ENCODE results near the gene ATAD1. TPM values are rescaled to one million over a fixed set of nuclear protein-coding genes. Genes with fewer than 3 reads are reported as not detected.

The ATAD1 gene
- total and polyA plus RNA-seq, 2 donors: 30.7 to 60.6 TPM

DNA sequence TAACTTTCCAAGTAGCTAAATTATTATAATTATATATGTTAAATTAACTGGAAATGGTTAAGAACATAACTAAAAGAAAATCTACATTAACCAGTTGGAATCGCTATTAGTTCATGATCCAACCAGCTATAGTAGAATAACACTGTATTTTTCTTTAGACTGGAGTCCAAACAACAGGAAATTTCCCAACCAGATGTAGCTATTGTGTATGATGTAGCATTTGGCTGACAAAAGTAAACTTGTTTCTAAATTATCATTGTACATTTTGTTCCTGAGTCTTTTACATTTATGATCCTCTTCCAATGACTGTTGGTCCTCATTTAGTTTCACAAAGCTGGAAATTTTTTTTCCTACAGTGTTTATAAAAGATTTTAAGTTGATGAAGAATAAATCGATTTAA is 96.2 kb downstream of the ATAD1 start:
- 94% methylated on average over 2 of the region's 2 CpGs for WGBS
- peaks cover 3% of the 10 kb centered on the region for H3K36me3 ChIP-seq (ENCODE audit: insufficient read depth)
- H3K4me3 ChIP-seq (ENCODE audit: low read depth, low read length): no peak overlapping the region
- H3K4me1 ChIP-seq (ENCODE audit: insufficient read depth): no peaks in the 10 kb centered on the region
- no peak for DNase-seq (ENCODE audit: extremely low spot score)
- no peak overlapping the region for H3K27ac ChIP-seq (ENCODE audit: low read depth)

DNA sequence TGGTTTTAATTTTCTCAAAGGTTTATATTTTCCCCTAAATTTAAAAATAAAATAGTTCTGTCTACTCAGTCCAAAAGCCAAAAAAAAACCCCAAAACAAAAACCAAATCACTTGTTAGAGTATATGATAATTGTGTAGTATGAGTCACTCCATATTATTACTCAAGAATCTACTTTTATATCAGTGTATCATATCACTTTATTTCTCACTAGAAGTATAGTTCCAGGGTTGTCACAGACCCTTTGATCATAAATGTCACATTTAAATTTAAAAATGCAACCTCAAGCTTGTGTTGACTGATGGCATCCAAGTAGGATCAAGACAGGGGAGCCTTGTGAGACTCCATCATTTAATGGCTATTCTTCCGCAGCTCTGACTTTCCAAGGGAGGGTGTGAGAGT is 97.4 kb downstream of the ATAD1 start:
- no peak overlapping the region for H3K27ac ChIP-seq (ENCODE audit: low read depth)
- no peak for DNase-seq (ENCODE audit: extremely low spot score)
- no peak overlapping the region for H3K4me3 ChIP-seq (ENCODE audit: low read depth, low read length)
- H3K4me1 ChIP-seq (ENCODE audit: insufficient read depth): no peaks in the 10 kb centered on the region
- peaks cover 3% of the 10 kb centered on the region for H3K36me3 ChIP-seq (ENCODE audit: insufficient read depth)
- 96% methylated on average over 1 of the region's 1 CpG for WGBS

DNA sequence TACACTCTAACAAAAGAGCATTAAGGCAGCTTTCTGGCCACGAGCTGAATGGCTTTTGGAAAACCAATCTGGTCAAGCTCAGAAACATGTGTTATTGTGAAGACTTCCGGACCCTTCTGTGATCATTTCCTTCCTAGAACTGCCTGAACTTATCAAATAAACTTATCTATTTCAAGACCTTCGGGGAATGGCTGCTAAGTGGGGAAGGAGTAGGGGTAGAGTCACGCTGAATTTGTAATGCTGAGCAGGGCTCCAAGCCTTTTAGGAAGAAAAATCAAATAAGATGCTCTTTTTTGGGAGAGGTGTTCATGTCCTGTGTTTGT is 101.7 kb downstream of the ATAD1 start:
- no peak overlapping the region for H3K27ac ChIP-seq (ENCODE audit: low read depth)
- H3K4me3 ChIP-seq (ENCODE audit: low read depth, low read length): no peak overlapping the region
- H3K4me1 ChIP-seq (ENCODE audit: insufficient read depth): no peaks in the 10 kb centered on the region
- DNase-seq (ENCODE audit: extremely low spot score): no peak
- H3K36me3 ChIP-seq (ENCODE audit: insufficient read depth): peaks cover 4% of the 10 kb centered on the region
- WGBS: 60% methylated on average over 4 of the region's 4 CpGs

DNA sequence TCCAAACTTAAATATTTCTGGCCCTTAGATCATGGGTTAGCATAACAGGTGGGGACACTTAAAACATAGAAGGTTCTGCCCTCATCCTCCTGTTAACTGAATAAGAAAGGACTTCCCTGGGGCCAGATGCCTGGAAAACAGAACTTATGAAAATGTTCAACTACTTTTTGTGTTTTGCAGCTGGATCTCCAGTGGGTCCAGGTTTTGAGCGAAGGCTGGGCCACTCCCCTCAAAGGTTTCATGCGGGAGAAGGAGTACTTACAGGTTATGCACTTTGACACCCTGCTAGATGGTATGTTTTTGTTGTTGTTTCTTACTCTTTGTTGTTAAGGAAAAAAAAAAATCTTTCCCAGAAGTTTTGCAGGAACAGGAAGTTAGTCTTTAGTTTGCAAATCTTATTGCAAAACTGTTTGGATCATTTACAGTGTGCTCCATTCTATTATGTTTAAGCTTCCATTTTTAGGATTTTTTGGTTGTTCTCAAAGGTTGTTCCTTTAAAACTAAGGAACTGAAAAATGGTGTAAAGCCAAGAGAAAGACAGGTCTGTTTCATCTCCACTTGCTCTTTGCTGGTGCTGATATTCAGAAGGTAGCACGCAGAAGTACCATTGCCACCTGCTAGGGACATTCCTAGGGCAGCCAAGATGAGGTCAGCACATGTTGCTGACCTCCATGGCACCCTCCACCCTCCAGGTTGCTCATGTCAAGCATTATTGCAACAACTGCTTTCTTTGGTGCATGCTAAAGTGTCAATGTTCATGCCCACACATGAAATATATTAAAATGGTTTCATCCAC is 102.3 kb downstream of the ATAD1 start:
- H3K4me1 ChIP-seq (ENCODE audit: insufficient read depth): no peaks in the 10 kb centered on the region
- H3K36me3 ChIP-seq (ENCODE audit: insufficient read depth): peaks cover 4% of the 10 kb centered on the region
- no peak overlapping the region for H3K4me3 ChIP-seq (ENCODE audit: low read depth, low read length)
- 84% methylated on average over 3 of the region's 3 CpGs for WGBS
- no peak overlapping the region for H3K27ac ChIP-seq (ENCODE audit: low read depth)
- DNase-seq (ENCODE audit: extremely low spot score): no peak

DNA sequence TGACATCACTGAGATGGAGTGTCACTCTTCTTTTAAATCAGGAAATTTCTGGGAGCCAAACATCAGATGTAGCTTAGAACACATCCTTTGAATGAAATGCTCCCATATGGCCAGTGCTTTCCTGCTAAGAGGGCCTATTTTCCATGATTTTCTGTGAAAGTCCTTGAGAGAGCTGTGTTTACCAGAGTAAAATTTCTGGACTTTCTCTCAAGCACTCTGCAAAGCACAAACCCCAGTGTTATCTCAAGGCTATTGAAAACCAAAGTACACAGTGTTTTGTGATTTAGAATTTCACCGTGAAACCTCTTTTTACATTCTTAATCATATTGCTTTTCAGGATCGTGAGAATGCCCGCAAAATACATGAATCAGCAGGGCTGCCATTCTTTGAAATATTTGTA is 104.3 kb downstream of the ATAD1 start:
- peaks cover 4% of the 10 kb centered on the region for H3K36me3 ChIP-seq (ENCODE audit: insufficient read depth)
- no peak overlapping the region for H3K4me3 ChIP-seq (ENCODE audit: low read depth, low read length)
- H3K27ac ChIP-seq (ENCODE audit: low read depth): no peak overlapping the region
- WGBS: 53% methylated on average over 3 of the region's 3 CpGs
- no peaks in the 10 kb centered on the region for H3K4me1 ChIP-seq (ENCODE audit: insufficient read depth)
- no peak for DNase-seq (ENCODE audit: extremely low spot score)

DNA sequence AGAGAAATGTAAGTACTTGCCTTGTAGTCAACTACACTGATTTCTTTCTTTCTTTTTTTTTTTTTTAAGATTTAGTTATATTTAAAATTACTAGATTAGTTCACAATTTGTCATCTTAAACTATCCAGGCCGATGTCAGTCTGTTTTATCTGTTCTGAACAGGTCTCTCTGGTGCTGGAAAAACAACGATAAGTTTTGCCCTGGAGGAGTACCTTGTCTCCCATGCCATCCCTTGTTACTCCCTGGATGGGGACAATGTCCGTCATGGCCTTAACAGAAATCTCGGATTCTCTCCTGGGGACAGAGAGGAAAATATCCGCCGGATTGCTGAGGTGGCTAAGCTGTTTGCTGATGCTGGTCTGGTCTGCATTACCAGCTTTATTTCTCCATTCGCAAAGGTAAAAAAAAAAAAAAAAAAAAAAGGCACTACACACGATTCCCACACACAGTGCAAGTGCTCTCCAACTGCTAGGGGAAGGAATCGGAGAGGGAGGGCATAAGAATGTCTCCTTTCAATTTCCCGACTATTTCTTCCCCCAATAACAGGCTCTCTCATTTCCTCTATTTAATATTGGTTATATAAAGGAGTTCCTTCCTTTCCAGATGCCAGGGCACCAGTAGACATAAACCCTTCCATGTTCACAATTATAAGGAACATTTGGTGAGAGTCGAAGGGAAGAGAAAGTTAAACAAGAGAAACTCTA is 105.0 kb downstream of the ATAD1 start:
- Histone ChIP-seq H3K27ac (ENCODE audit: low read depth) (no peak overlapping the region), H3K4me3 (ENCODE audit: low read depth, low read length) (no peak overlapping the region), H3K36me3 (ENCODE audit: insufficient read depth) (peaks cover 4% of the 10 kb centered on the region), H3K4me1 (ENCODE audit: insufficient read depth) (no peaks in the 10 kb centered on the region)
- no peak for DNase-seq (ENCODE audit: extremely low spot score)
- 72% methylated on average over 11 of the region's 11 CpGs for WGBS

DNA sequence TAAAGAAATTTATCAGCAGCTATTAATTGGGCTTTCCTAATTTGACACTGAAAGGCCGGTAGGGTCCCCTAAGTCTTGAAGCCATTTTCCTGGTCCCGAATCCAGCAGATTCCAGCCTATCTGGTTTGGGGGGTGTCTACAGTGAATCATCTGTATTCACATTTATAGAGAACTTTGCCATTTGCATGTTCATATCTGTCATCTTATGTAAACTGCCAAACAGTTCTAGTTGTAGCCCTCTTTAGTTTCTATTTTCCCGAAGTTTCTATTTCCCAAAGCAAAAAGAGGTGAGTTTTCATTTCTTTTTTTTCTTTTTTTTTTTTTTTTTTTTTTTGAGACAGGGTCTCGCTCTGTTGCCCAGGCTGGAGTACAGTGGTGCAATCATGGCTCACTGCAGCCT is 110.8 kb downstream of the ATAD1 start:
- H3K4me3 ChIP-seq (ENCODE audit: low read depth, low read length): no peak overlapping the region
- H3K36me3 ChIP-seq (ENCODE audit: insufficient read depth): no peaks in the 10 kb centered on the region
- WGBS: 90% methylated on average over 4 of the region's 4 CpGs
- DNase-seq (ENCODE audit: extremely low spot score): no peak
- H3K27ac ChIP-seq (ENCODE audit: low read depth): no peak overlapping the region
- no peaks in the 10 kb centered on the region for H3K4me1 ChIP-seq (ENCODE audit: insufficient read depth)

DNA sequence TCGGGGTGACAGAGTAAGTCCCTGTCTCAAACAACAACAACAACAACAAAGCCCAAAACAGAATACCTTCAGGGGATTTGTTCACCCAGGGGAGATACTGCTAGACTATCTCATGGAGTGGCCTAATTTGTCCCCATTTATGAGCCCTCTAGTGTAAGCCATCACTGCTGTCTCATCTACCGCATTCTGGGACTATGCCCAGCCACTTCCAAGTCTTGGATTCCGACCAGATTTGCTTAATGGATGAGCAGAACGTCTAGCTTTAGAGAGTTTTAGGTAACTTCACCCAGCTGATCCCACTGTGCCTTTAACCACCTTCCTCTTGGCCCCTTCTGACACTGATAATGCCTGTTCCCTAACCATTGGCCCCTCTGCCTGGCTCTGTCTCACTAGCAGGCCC is 111.3 kb downstream of the ATAD1 start:
- DNase-seq (ENCODE audit: extremely low spot score): no peak
- Histone ChIP-seq H3K27ac (ENCODE audit: low read depth) (no peak overlapping the region), H3K4me1 (ENCODE audit: insufficient read depth) (no peaks in the 10 kb centered on the region), H3K36me3 (ENCODE audit: insufficient read depth) (no peaks in the 10 kb centered on the region), H3K4me3 (ENCODE audit: low read depth, low read length) (no peak overlapping the region)
- WGBS: 73% methylated on average over 4 of the region's 4 CpGs

DNA sequence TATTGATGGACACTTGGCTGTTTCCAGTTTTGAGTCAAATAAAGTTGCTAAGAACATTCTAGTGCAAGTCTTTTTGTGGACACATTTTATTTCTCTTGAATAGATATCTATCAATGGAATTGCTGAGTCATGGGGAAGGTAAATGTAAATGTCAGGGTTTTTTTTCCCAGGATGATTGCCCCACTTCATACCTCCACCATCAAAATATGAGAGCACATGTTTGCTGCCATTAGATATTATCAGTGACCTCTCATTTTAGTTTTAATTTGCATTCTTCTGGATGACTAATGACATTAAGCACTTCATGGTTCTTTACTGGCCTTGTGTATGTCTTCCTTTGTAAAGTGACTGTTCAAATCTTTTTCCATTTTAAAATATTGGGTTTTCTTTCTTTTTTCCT is 112.7 kb downstream of the ATAD1 start:
- Histone ChIP-seq H3K36me3 (ENCODE audit: insufficient read depth) (no peaks in the 10 kb centered on the region), H3K4me3 (ENCODE audit: low read depth, low read length) (no peak overlapping the region), H3K27ac (ENCODE audit: low read depth) (no peak overlapping the region), H3K4me1 (ENCODE audit: insufficient read depth) (no peaks in the 10 kb centered on the region)
- no peak for DNase-seq (ENCODE audit: extremely low spot score)

DNA sequence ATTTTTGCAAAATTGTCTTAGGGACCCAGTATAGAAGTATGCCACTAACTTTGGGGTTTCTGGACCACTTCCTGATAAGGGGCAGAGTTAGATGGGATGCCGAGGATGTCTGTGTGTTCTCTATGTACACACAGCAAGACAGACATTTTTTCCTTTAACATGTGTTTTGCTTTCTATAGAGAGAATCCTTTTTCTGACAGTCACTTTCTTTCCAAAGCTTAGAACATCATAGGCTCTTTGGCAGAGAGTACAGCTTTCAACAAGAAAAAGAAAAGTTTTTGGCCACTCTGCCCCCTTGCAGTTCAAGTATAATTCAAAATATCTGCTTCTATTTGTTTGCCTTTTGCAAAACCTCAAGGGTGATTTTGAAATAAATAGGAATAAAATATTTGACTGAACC is 114.3 kb downstream of the ATAD1 start:
- WGBS: 26% methylated on average over 1 of the region's 1 CpG
- Histone ChIP-seq H3K4me1 (ENCODE audit: insufficient read depth) (no peaks in the 10 kb centered on the region), H3K36me3 (ENCODE audit: insufficient read depth) (no peaks in the 10 kb centered on the region), H3K27ac (ENCODE audit: low read depth) (no peak overlapping the region), H3K4me3 (ENCODE audit: low read depth, low read length) (no peak overlapping the region)
- no peak for DNase-seq (ENCODE audit: extremely low spot score)

DNA sequence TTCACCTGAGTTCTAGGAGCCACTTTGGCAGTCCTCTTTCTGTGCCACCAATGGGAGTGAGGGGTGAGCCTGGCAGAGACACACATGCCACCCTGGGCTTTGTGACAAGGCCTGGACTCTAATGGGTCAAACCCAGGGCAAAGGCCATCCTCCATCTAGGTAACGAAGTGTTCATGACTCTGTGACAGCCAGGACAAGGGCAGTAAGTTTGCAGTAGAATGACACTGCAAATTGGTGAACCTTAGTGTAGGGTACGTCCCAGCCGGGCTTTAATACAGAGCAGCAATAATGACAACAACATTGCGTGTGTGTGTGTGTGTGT is 115.1 kb downstream of the ATAD1 start:
- whole genome bisulfite sequencing: 91% methylated on average over 4 of the region's 4 CpGs
- Histone ChIP-seq H3K27ac (ENCODE audit: low read depth) (no peak overlapping the region), H3K4me1 (ENCODE audit: insufficient read depth) (no peaks in the 10 kb centered on the region), H3K4me3 (ENCODE audit: low read depth, low read length) (no peak overlapping the region), H3K36me3 (ENCODE audit: insufficient read depth) (no peaks in the 10 kb centered on the region)
- DNase-seq (ENCODE audit: extremely low spot score): no peak

DNA sequence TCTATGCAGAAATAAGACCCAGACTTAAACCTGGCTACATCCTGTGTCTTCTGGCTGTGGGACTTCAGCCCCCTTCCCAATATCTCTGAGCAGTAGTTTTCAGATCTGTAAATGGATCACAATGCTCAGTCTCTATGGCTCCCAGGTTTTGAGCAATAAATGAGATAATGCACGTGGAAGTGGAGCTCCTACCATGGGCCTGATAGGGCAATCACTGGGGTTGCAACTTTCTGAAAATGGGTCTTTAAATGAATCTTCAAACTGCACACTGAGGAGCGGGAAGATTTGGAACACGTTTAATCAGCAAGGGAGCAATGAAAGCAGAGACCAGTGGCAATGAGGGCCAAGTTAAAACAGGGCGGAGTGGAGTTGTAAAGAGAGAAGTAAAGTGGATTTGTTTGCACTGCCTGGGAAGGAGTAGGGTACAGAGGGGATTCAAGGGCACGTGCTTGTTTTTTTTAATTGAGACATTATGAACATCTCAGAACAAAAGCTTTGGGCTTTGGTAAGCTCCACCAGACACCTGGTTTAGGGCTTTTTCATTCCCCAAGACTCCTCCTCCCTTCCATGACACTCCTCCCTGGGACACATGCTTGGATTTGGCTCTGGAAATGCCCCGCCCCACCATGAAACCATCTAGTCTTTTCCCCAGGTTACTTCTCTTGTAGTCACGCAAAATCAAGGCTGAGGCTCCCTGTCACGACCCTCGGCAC is 115.6 kb downstream of the ATAD1 start:
- Histone ChIP-seq H3K4me3 (ENCODE audit: low read depth, low read length) (no peak overlapping the region), H3K36me3 (ENCODE audit: insufficient read depth) (no peaks in the 10 kb centered on the region), H3K4me1 (ENCODE audit: insufficient read depth) (no peaks in the 10 kb centered on the region), H3K27ac (ENCODE audit: low read depth) (no peak overlapping the region)
- no peak for DNase-seq (ENCODE audit: extremely low spot score)
- 78% methylated on average over 9 of the region's 9 CpGs for whole genome bisulfite sequencing

All from urinary bladder (tissue), 4 donors.